H1 (cell line): ENCODE data around the gene CABLES2. TPM values are rescaled to one million over a fixed set of nuclear protein-coding genes. Genes with fewer than 3 reads are reported as not detected.

Experiments used
- CEBPB ChIP-seq: IDR thresholded peaks from 2 replicates; pipeline ENCODE4 v1.6.1; 2012; ENCODE audit warnings: low read depth, low read length
- CTCF ChIP-seq, 3 experiments: IDR thresholded peaks; 1 replicate in 2 of 3; 2 replicates in 1 of 3; pipeline versions ENCODE4 v1.5.1 to v1.6.1; 2011; ENCODE audit warnings: low read length in 3 of 3, mild to moderate bottlenecking in 3 of 3, inconsistent platforms in 2 of 3, low read depth in 1 of 3, moderate library complexity in 1 of 3; ENCODE audit not compliant: insufficient read depth in 1 of 3; ENCODE audit errors: control extremely low read depth in 1 of 3
- HDAC2 ChIP-seq, 2 experiments: fragments of 300-600 bp in 1 of 2; sonication (generic) in 1 of 2; IDR thresholded peaks; 2 replicates each; pipeline ENCODE4 v1.6.1; 2011 to 2012; ENCODE audit warnings: low read depth in 2 of 2, low read length in 2 of 2, mild to moderate bottlenecking in 2 of 2, moderate library complexity in 2 of 2, borderline replicate concordance in 1 of 2, inconsistent platforms in 1 of 2
- PHF8 ChIP-seq: fragments of 200-600 bp; sonication (generic); conservative IDR thresholded peaks from 2 replicates; pipeline ENCODE4 v1.7.1; 2012; ENCODE audit warnings: low read depth, mild to moderate bottlenecking, inconsistent platforms, low read length, moderate library complexity
- POLR2A ChIP-seq, 2 experiments: IDR thresholded peaks; 1 replicate in 1 of 2; 2 replicates in 1 of 2; pipeline ENCODE4 v1.6.1; 2011; ENCODE audit warnings: low read depth in 2 of 2, low read length in 2 of 2, mild to moderate bottlenecking in 2 of 2; ENCODE audit errors: control extremely low read depth in 1 of 2
- RAD21 ChIP-seq, 2 experiments: IDR thresholded peaks in 1 of 2; conservative IDR thresholded peaks in 1 of 2; 2 replicates each; pipeline ENCODE4 v1.6.1; 2011; ENCODE audit warnings: low read depth in 2 of 2, low read length in 2 of 2, improper control_type of control experiment in 1 of 2, inconsistent platforms in 1 of 2, mild to moderate bottlenecking in 1 of 2, moderate library complexity in 1 of 2
- RNF2 ChIP-seq: fragments of 200-900, 300-1000 bp; sonication (generic); IDR thresholded peaks from 2 replicates; pipeline ENCODE4 v1.7.1; 2016; ENCODE audit warnings: borderline replicate concordance, low read depth, mild to moderate bottlenecking, antibody characterized with exemption, low read length; ENCODE audit not compliant: poor library complexity, severe bottlenecking; ENCODE audit errors: missing control alignments
- SIN3A ChIP-seq, 2 experiments: IDR thresholded peaks in 1 of 2; conservative IDR thresholded peaks in 1 of 2; 2 replicates each; pipeline ENCODE4 v1.6.1; 2011 to 2012; ENCODE audit warnings: low read length in 2 of 2, improper control_type of control experiment in 1 of 2, low read depth in 1 of 2, mild to moderate bottlenecking in 1 of 2
- SIRT6 ChIP-seq: IDR thresholded peaks from one replicate; pipeline ENCODE4 v1.7.1; 2012; ENCODE audit warnings: low read length, inconsistent platforms
- polyA plus RNA-seq, 7 experiments: library from polyadenylated mRNA; depleted of rRNA in 3 of 7; stranded (reverse) in 5 of 7; unstranded in 2 of 7; fragments of >200 nt in 5 of 7; fragments of 200-250 nt in 2 of 7; gene quantifications; 1 replicate in 5 of 7; 2 replicates in 1 of 7; 4 replicates in 1 of 7; pipeline versions ENCODE4 v1.2.1 to v1.2.3, GENCODE V29; 2011 to 2013; ENCODE audit warnings: missing spikeins in 2 of 7, mixed read lengths in 2 of 7
- total RNA-seq: library from RNA; stranded (reverse); fragmentation: NEBNext Ultra II Directional; extraction: Animal tissue kit (Norgen Biotek cat#: 25700); gene quantifications from 2 replicates; pipeline ENCODE4 v1.2.1, GENCODE V29; 2021

Gene CABLES2
- total and polyA plus RNA-seq, 2 of the 8 experiments (the other 6 are each of a cell fraction or from before 2014, with no cell fraction given), result 8.0 to 8.8 TPM

- TF ChIP-seq PHF8, result no peak
- TF ChIP-seq RNF2, result no peak
- no peak for TF ChIP-seq SIN3A (conservative IDR thresholded peaks at IDR 0.05 in 1 of 2, IDR thresholded peaks at IDR 0.05 in 1 of 2; ENCODE audit: low read depth in 1 of 2, low read length in 2 of 2)
- TF ChIP-seq SIRT6, result no peak
- no peak for TF ChIP-seq POLR2A (IDR thresholded peaks at IDR 0.05; ENCODE audit: control extremely low read depth in 1 of 2, low read depth in 2 of 2, low read length in 2 of 2)
- TF ChIP-seq RAD21 (IDR thresholded peaks at IDR 0.05 in 1 of 2, conservative IDR thresholded peaks at IDR 0.05 in 1 of 2; ENCODE audit: low read depth in 2 of 2, low read length in 2 of 2), result no peak
- TF ChIP-seq CEBPB, result no peak
- no peak for TF ChIP-seq CTCF (IDR thresholded peaks at IDR 0.05; ENCODE audit: control extremely low read depth in 1 of 3, insufficient read depth in 1 of 3, low read depth in 1 of 3, low read length in 3 of 3)
- no peak for TF ChIP-seq HDAC2 (IDR thresholded peaks at IDR 0.05; ENCODE audit: borderline replicate concordance in 1 of 2, low read depth in 2 of 2, low read length in 2 of 2)
Observed at GRCh38 chr20:62424249-62425107, 17.4 kb upstream of the CABLES2 start (continued).
